ENCODE measurements around the gene H1-8. TPM values are rescaled to one million over a fixed set of nuclear protein-coding genes. Genes with fewer than 3 reads are reported as not detected.

H1-8 gene
- total RNA-seq, 1 donor from 2014 or later = not detected

- no peak for TF ChIP-seq CTCF (conservative IDR thresholded peaks at IDR 0.05; ENCODE audit: low read depth, low read length)
- no peak overlapping the region for H3K4me3 ChIP-seq (ENCODE audit: low read depth, low read length)
- no peak for DNase-seq (ENCODE audit: low read depth)
Observed at GRCh38 chr3:129581623-129582022, 38.6 kb downstream of the H1-8 start.

- H3K4me3 ChIP-seq (ENCODE audit: low read depth, low read length) = no peak overlapping the region
- TF ChIP-seq CTCF (conservative IDR thresholded peaks at IDR 0.05; ENCODE audit: low read depth, low read length) = no peak
- no peak for DNase-seq (ENCODE audit: low read depth)
Observed at GRCh38 chr3:129582799-129583198, 39.8 kb downstream of the H1-8 start.

GRCh38 chr3:129583289-129583688 is 40.3 kb downstream of the H1-8 start:
- H3K4me3 ChIP-seq (ENCODE audit: low read depth, low read length) = no peak overlapping the region
- no peak for TF ChIP-seq CTCF (conservative IDR thresholded peaks at IDR 0.05; ENCODE audit: low read depth, low read length)
- no peak for DNase-seq (ENCODE audit: low read depth)

- no peak for TF ChIP-seq CTCF (conservative IDR thresholded peaks at IDR 0.05; ENCODE audit: low read depth, low read length)
- no peak for DNase-seq (ENCODE audit: low read depth)
- no peak overlapping the region for H3K4me3 ChIP-seq (ENCODE audit: low read depth, low read length)
Observed at GRCh38 chr3:129584631-129585030, 41.7 kb downstream of the H1-8 start.

GRCh38 chr3:129585949-129586657 is 43.1 kb downstream of the H1-8 start:
- no peak overlapping the region for H3K4me3 ChIP-seq (ENCODE audit: low read depth, low read length)
- no peak for DNase-seq (ENCODE audit: low read depth)
- TF ChIP-seq CTCF (conservative IDR thresholded peaks at IDR 0.05; ENCODE audit: low read depth, low read length) = no peak

DNA sequence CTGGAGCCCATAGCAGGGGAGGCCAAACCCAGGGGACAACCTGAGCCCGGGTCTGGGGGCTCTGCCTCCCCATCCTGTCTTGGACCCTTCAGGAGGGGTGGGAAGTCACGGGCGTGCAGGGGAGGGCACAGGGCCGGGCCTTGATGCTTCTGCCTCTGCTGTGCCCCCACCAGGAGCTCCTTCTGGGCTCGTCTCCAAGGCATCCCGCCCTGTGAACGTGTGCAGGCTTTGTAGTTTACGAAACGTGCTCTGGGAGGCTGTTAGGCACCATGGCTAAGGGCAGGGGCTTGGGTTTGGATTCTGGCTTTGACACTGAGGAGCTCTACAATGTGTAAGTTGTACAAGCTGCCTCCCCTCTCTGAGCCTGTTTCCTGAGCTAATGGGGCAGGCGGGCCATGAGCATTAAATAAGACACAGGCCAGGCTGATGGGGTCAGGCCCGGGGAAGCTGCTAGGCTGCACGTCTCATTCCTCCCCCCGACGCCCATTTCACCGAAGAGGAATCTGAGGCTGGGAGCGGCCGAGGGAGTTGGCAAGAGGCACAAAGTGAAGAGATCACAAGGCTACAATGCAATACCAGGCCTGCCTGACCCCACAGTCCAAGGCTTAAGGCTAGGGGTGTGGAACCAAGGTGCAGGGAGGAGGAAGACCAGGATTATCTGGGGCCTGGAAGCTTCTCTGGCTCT is 43.9 kb downstream of the H1-8 start:
- TF ChIP-seq CTCF (conservative IDR thresholded peaks at IDR 0.05; ENCODE audit: low read depth, low read length) = no peak
- no peak for DNase-seq (ENCODE audit: low read depth)
- no peak overlapping the region for H3K4me3 ChIP-seq (ENCODE audit: low read depth, low read length)

Data from epithelial cell of proximal tubule (primary cell).